K562 (cell line): ENCODE measurements around the gene ZSCAN21. TPM values are rescaled to one million over a fixed set of nuclear protein-coding genes. Genes with fewer than 3 reads are reported as not detected.

Experiments used
- AFF1 ChIP-seq, 2 experiments: fragments of 450-650 bp; IDR thresholded peaks; 2 replicates each; pipeline ENCODE4 v1.6.1; 2018; ENCODE audit warnings: mild to moderate bottlenecking in 2 of 2, low read depth in 1 of 2; ENCODE audit not compliant: partially characterized antibody in 2 of 2
- ARID2 ChIP-seq: fragments of 450-650 bp; IDR thresholded peaks from 2 replicates; pipeline ENCODE4 v1.6.1; 2017; ENCODE audit warnings: antibody characterized with exemption, mild to moderate bottlenecking
- ARID3A ChIP-seq: IDR thresholded peaks from 2 replicates; pipeline ENCODE4 v1.6.1; 2012; ENCODE audit warnings: low read depth, low read length, improper control_type of control experiment, borderline replicate concordance
- ATF2 ChIP-seq: sonication (generic); formaldehyde crosslinking; IDR thresholded peaks from 2 replicates; pipeline ENCODE4 v1.8.1; 2022; ENCODE audit warnings: missing genetic modification reagents
- ELK1 ChIP-seq: sonication (generic); formaldehyde crosslinking; IDR thresholded peaks from 2 replicates; pipeline ENCODE4 v1.8.1; 2022; ENCODE audit warnings: missing genetic modification reagents
- HDAC8 ChIP-seq: fragments of 450-650 bp; IDR thresholded peaks from 2 replicates; pipeline ENCODE4 v1.6.1; 2016; ENCODE audit warnings: mild to moderate bottlenecking, missing genetic modification characterization, moderate library complexity, missing compliant biosample characterization
- MCM2 ChIP-seq: fragments of 450-650 bp; IDR thresholded peaks from 2 replicates; pipeline ENCODE4 v1.6.1; 2017; ENCODE audit warnings: low read depth, mild to moderate bottlenecking
- PPARD ChIP-seq: fragments of 250-450 bp; sonication (Bioruptor Pico); IDR thresholded peaks from 2 replicates; pipeline ENCODE4 v1.8.0; 2022; ENCODE audit warnings: inconsistent platforms, mild to moderate bottlenecking, moderate library complexity
- SAP30 ChIP-seq: fragments of 200-600 bp; sonication (generic); IDR thresholded peaks from 2 replicates; pipeline ENCODE4 v1.6.1; 2012; ENCODE audit warnings: borderline replicate concordance, low read depth, mild to moderate bottlenecking, moderate library complexity, low read length, control low read depth, inconsistent platforms; ENCODE audit not compliant: insufficient read depth, poor library complexity, severe bottlenecking
- SMAD4 ChIP-seq: fragments of 250-450 bp; sonication (Bioruptor Pico); conservative IDR thresholded peaks from 2 replicates; pipeline ENCODE4 v1.8.0; 2021; ENCODE audit warnings: inconsistent platforms, mild to moderate bottlenecking, moderate library complexity
- SNAPC5 ChIP-seq: fragments of 250-450 bp; sonication (Bioruptor Pico); IDR thresholded peaks from 2 replicates; pipeline ENCODE4 v1.8.0; 2021; ENCODE audit warnings: moderate library complexity, mild to moderate bottlenecking, inconsistent platforms
- SPI1 ChIP-seq: IDR thresholded peaks from 2 replicates; pipeline ENCODE4 v1.6.1; 2011; ENCODE audit warnings: low read depth, low read length, control low read depth, borderline replicate concordance
- STAT5B ChIP-seq: fragments of 250-450 bp; sonication (Bioruptor Pico); IDR thresholded peaks from 2 replicates; pipeline ENCODE4 v1.8.0; 2021; ENCODE audit warnings: mild to moderate bottlenecking, inconsistent platforms
- TAL1 ChIP-seq: fragments of 450-650 bp; IDR thresholded peaks from 2 replicates; pipeline ENCODE4 v1.6.1; 2016; ENCODE audit warnings: mild to moderate bottlenecking
- TEAD4 ChIP-seq, 2 experiments: sonication (generic) in 1 of 2; formaldehyde crosslinking in 1 of 2; IDR thresholded peaks; 2 replicates each; pipeline versions ENCODE4 v1.6.1 to v1.8.0; 2012 to 2022; ENCODE audit warnings: borderline replicate concordance in 1 of 2, inconsistent platforms in 1 of 2, low read length in 1 of 2, mild to moderate bottlenecking in 1 of 2, missing genetic modification reagents in 1 of 2
- THAP7 ChIP-seq: fragments of 250-450 bp; sonication (Bioruptor Pico); IDR thresholded peaks from 2 replicates; pipeline ENCODE4 v1.5.0; 2021
- TSC22D4 ChIP-seq: fragments of 450-650 bp; IDR thresholded peaks from 2 replicates; pipeline ENCODE4 v1.6.1; 2016; ENCODE audit warnings: missing genetic modification characterization, missing biosample characterization, control low read depth
- ZNF24 ChIP-seq: fragments of 450-650 bp; IDR thresholded peaks from 2 replicates; pipeline ENCODE4 v1.6.1; 2016
- polyA plus RNA-seq, 8 experiments: library from polyadenylated mRNA; depleted of rRNA in 4 of 8; stranded (reverse) in 5 of 8; unstranded in 3 of 8; fragments of >200 nt; fragmentation: Nextera tagmentation in 2 of 8; fragmentation: Illumina TruSeq in 1 of 8; extraction: Ambion mirVana in 2 of 8; extraction: Trizol in 1 of 8; gene quantifications; 2 replicates each; pipeline versions ENCODE4 v1.2.1 to v1.2.3, GENCODE V29; 2011 to 2014; ENCODE audit warnings: inconsistent platforms in 1 of 8, missing spikeins in 1 of 8
- total RNA-seq, 7 experiments: library from RNA; depleted of rRNA in 6 of 7; stranded (reverse); fragments of >200 nt in 6 of 7; fragmentation: Illumina TruSeq in 2 of 7; extraction: Trizol in 2 of 7; gene quantifications; 2 replicates each; pipeline versions ENCODE4 v1.2.1 to v1.2.3, GENCODE V29; 2011 to 2021; ENCODE audit warnings: low replicate concordance in 1 of 7

The ZSCAN21 gene
- total and polyA plus RNA-seq, 9 of the 15 experiments (the other 6 are each of a cell fraction or from before 2014, with no cell fraction given) = 5.9 to 15.5 (median 13.2) TPM

- TF ChIP-seq STAT5B = no peak
- no peak for TF ChIP-seq ATF2 (CRISPR knock-in tag)
- TF ChIP-seq SPI1 = no peak
- peak; percentile 41; the same call in 1 of the 2 replicates for TF ChIP-seq ZNF24
- no peak for TF ChIP-seq SMAD4
- TF ChIP-seq PPARD = no peak
- TF ChIP-seq TEAD4 (IDR thresholded peaks at IDR 0.05; ENCODE audit: low read length) = peak; percentile 67
- no peak for TF ChIP-seq TEAD4 (CRISPR knock-in tag; IDR thresholded peaks at IDR 0.05; ENCODE audit: borderline replicate concordance)
- TF ChIP-seq AFF1 (IDR thresholded peaks at IDR 0.05; ENCODE audit: low read depth in 1 of 2, partially characterized antibody in 2 of 2) = peak in 1 of 2 experiments; percentile 52
- no peak for TF ChIP-seq MCM2
- TF ChIP-seq TSC22D4 (tag) = no peak
- TF ChIP-seq ELK1 (CRISPR knock-in tag) = no peak
- no peak for TF ChIP-seq ARID3A
- TF ChIP-seq TAL1 = no peak
- no peak for TF ChIP-seq THAP7 (CRISPR knock-in tag)
- no peak for TF ChIP-seq SNAPC5 (CRISPR knock-in tag)
- no peak for TF ChIP-seq HDAC8 (tag)
- TF ChIP-seq SAP30 = no peak
- no peak for TF ChIP-seq ARID2
Measured at GRCh38 chr7:100071018-100071723, 21.6 kb downstream of the ZSCAN21 start (continued).
